GM23338 (cell line): ENCODE measurements around the gene MOGAT1. TPM values are rescaled to one million over a fixed set of nuclear protein-coding genes. Genes with fewer than 3 reads are reported as not detected.

Source experiments
- ATAC-seq: fragments of 200-7000 bp; cut with Tn5 transposase; 3 replicates; pipeline ENCODE4 v1.9.1; 2020
- DNase-seq: peaks from one replicate; pipeline ENCODE4 v3.0.0-alpha.2; 2015; ENCODE audit warnings: low spot score
- H2AFZ ChIP-seq: fragments of 200-600 bp; sonication (generic); 2 replicates; pipeline ENCODE4 v1.8.0; 2016; ENCODE audit warnings: antibody characterized with exemption, mild to moderate bottlenecking, moderate library complexity
- H3F3A ChIP-seq: fragments of 200-600 bp; sonication (generic); replicated peaks from 2 replicates; pipeline ENCODE4 v1.8.0; 2017; ENCODE audit warnings: antibody characterized with exemption, mixed run types, low read depth
- H3K27ac ChIP-seq: fragments of 200-600 bp; sonication (generic); 2 replicates; pipeline ENCODE4 v1.6.1; 2016; ENCODE audit warnings: low read depth
- H3K27me3 ChIP-seq: fragments of 200-600 bp; sonication (generic); 2 replicates; pipeline ENCODE4 v1.8.0; 2016; ENCODE audit warnings: mild to moderate bottlenecking, mixed run types, moderate library complexity; ENCODE audit not compliant: insufficient read depth
- H3K36me3 ChIP-seq: fragments of 200-600 bp; sonication (generic); 2 replicates; pipeline ENCODE4 v1.8.0; 2016; ENCODE audit warnings: mild to moderate bottlenecking; ENCODE audit not compliant: insufficient read depth
- H3K4me1 ChIP-seq: fragments of 200-600 bp; sonication (generic); 2 replicates; pipeline ENCODE4 v1.8.0; 2016; ENCODE audit warnings: mild to moderate bottlenecking, moderate library complexity; ENCODE audit not compliant: insufficient read depth
- H3K4me2 ChIP-seq: fragments of 200-600 bp; sonication (generic); 2 replicates; pipeline ENCODE4 v1.7.1; 2017; ENCODE audit warnings: mixed run types
- H3K4me3 ChIP-seq: fragments of 200-600 bp; sonication (generic); 2 replicates; pipeline ENCODE4 v1.6.1; 2016; ENCODE audit warnings: mixed run types
- H3K79me2 ChIP-seq: fragments of 200-600 bp; sonication (generic); replicated peaks from 2 replicates; pipeline ENCODE4 v1.8.0; 2017; ENCODE audit warnings: mild to moderate bottlenecking; ENCODE audit not compliant: insufficient read depth
- H3K9me2 ChIP-seq: fragments of 200-600 bp; sonication (generic); 2 replicates; pipeline ENCODE4 v1.8.0; 2017; ENCODE audit not compliant: insufficient read depth
- H4K20me1 ChIP-seq: fragments of 200-600 bp; sonication (generic); replicated peaks from 2 replicates; pipeline ENCODE4 v1.8.0; 2017; ENCODE audit warnings: mild to moderate bottlenecking; ENCODE audit not compliant: insufficient read depth
- H3K27ac Mint-ChIP-seq: 2 replicates; pipeline ENCODE4 v1.8.0; 2020; ENCODE audit warnings: inconsistent platforms, mild to moderate bottlenecking, moderate library complexity, mixed read lengths
- H3K27me3 Mint-ChIP-seq: 3 replicates; pipeline ENCODE4 v1.8.0; 2022; ENCODE audit warnings: low read depth, mild to moderate bottlenecking, moderate library complexity, mixed read lengths, inconsistent platforms; ENCODE audit not compliant: insufficient read depth, poor library complexity
- H3K36me3 Mint-ChIP-seq: 3 replicates; pipeline ENCODE4 v1.8.0; 2021; ENCODE audit warnings: low read depth, mild to moderate bottlenecking, inconsistent platforms, moderate library complexity, mixed read lengths
- H3K4me1 Mint-ChIP-seq: 3 replicates; pipeline ENCODE4 v1.8.0; 2020; ENCODE audit warnings: mild to moderate bottlenecking, inconsistent platforms, mixed read lengths
- H3K4me3 Mint-ChIP-seq: 3 replicates; pipeline ENCODE4 v1.8.0; 2021; ENCODE audit warnings: moderate library complexity, mild to moderate bottlenecking, inconsistent platforms, mixed read lengths
- H3K9me3 Mint-ChIP-seq: 3 replicates; pipeline ENCODE4 v1.8.0; 2020; ENCODE audit warnings: moderate library complexity, mild to moderate bottlenecking, inconsistent platforms, mixed read lengths
- ETS1 ChIP-seq: IDR thresholded peaks from 2 replicates; pipeline ENCODE4 v1.6.1; 2016; ENCODE audit warnings: antibody characterized with exemption
- EZH2 ChIP-seq: fragments of 200-600 bp; sonication (generic); IDR thresholded peaks from one replicate; pipeline ENCODE4 v1.8.0; 2017; ENCODE audit warnings: antibody characterized with exemption, mild to moderate bottlenecking, low read depth; ENCODE audit not compliant: unreplicated experiment
- EZH2phosphoT487 ChIP-seq: fragments of 200-600 bp; sonication (generic); IDR thresholded peaks from one replicate; pipeline ENCODE4 v1.8.1; 2018; ENCODE audit warnings: antibody characterized with exemption; ENCODE audit not compliant: unreplicated experiment
- POLR2AphosphoS5 ChIP-seq: IDR thresholded peaks from 2 replicates; pipeline ENCODE4 v1.6.1; 2016; ENCODE audit warnings: antibody characterized with exemption, low read depth
- STAT1 ChIP-seq: IDR thresholded peaks from one replicate; pipeline ENCODE4 v1.6.1; 2016; ENCODE audit warnings: antibody characterized with exemption; ENCODE audit not compliant: unreplicated experiment
- ZNF331 ChIP-seq: fragments of 250-450 bp; sonication (Bioruptor Pico); IDR thresholded peaks from 2 replicates; pipeline ENCODE4 v1.5.0; 2020; ENCODE audit warnings: low read depth, mild to moderate bottlenecking, moderate library complexity
- polyA plus RNA-seq: library from polyadenylated mRNA; unstranded; fragments of >200 nt; fragmentation: Nextera tagmentation; extraction: Ambion mirVana; gene quantifications from 2 replicates; pipeline ENCODE4 v1.2.1, GENCODE V29; 2016
- total RNA-seq: library from RNA; depleted of rRNA; stranded (reverse); fragments of >200 nt; shearing (Covaris generic); gene quantifications from 2 replicates; pipeline ENCODE4 v1.2.3, GENCODE V29; 2014
- TF ChIP-seq, protein P1 (sequence below): fragments of 250-450 bp; sonication (Bioruptor Pico); IDR thresholded peaks from 2 replicates; pipeline ENCODE4 v1.5.0; 2020; ENCODE audit warnings: mild to moderate bottlenecking, moderate library complexity
- TF ChIP-seq, protein P2 (sequence below), 2 experiments: fragments of 200-600 bp in 1 of 2; sonication (generic) in 1 of 2; conservative IDR thresholded peaks; 2 replicates each; pipeline versions ENCODE4 v1.5.1 to v1.6.1; 2016 to 2017; ENCODE audit warnings: antibody characterized with exemption in 2 of 2, low read depth in 2 of 2, mild to moderate bottlenecking in 2 of 2, moderate library complexity in 1 of 2

The MOGAT1 gene
- total and polyA plus RNA-seq, 2 experiments from 2014 or later: 0.86 to 0.94 TPM

DNA sequence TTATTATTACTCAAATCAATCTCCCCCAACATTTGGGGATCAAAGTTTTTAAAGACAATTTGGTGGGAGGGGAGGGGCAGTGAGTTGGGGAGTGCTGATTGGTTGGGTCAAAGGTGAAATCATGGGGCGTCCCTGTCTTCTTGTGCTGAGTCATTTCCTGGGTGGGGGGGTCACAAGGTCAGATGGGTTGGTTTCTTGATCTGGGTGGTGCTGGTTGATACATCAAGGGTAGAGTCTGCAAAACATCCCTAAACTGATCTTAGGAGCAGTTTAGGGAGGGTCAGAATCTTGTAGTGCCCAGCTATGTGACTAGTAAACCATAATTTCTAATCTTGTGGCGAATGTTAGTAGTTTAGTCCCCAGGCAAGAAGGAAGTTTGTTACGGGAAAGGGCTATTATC, 67.4 kb downstream of the MOGAT1 start:
- Histone ChIP-seq H3K4me2 (peak overlapping the region; percentile 27), H2AFZ (no peak overlapping the region), H3K27me3 (no peaks in the 10 kb centered on the region), H3K36me3 (no peaks in the 10 kb centered on the region), H3K9me2 (peaks cover 9% of the 10 kb centered on the region; the same call in 1 of the 2 replicates), H3K4me1 (peaks cover 13% of the 10 kb centered on the region), H3K79me2 (no peaks in the 10 kb centered on the region), H3K4me3 (no peak overlapping the region), H3K27ac (peak overlapping the region; percentile 56; the same call in 1 of the 2 replicates), H4K20me1 (no peaks in the 10 kb centered on the region), H3F3A (no peaks in the 10 kb centered on the region)
- Mint-ChIP-seq H3K27ac (peak overlapping the region; percentile 94), H3K9me3 (peaks cover 4% of the 10 kb centered on the region; the same call in 1 of the 3 replicates), H3K4me1 (peaks cover 17% of the 10 kb centered on the region), H3K27me3 (peaks cover 6% of the 10 kb centered on the region), H3K4me3 (no peak overlapping the region), H3K36me3 (peaks cover 4% of the 10 kb centered on the region; the same call in 1 of the 3 replicates)
- TF ChIP-seq ZNF331 (CRISPR knock-in tag) (no peak), EZH2phosphoT487 (no peak), ETS1 (no peak)
- TF ChIP-seq, protein P1, sequence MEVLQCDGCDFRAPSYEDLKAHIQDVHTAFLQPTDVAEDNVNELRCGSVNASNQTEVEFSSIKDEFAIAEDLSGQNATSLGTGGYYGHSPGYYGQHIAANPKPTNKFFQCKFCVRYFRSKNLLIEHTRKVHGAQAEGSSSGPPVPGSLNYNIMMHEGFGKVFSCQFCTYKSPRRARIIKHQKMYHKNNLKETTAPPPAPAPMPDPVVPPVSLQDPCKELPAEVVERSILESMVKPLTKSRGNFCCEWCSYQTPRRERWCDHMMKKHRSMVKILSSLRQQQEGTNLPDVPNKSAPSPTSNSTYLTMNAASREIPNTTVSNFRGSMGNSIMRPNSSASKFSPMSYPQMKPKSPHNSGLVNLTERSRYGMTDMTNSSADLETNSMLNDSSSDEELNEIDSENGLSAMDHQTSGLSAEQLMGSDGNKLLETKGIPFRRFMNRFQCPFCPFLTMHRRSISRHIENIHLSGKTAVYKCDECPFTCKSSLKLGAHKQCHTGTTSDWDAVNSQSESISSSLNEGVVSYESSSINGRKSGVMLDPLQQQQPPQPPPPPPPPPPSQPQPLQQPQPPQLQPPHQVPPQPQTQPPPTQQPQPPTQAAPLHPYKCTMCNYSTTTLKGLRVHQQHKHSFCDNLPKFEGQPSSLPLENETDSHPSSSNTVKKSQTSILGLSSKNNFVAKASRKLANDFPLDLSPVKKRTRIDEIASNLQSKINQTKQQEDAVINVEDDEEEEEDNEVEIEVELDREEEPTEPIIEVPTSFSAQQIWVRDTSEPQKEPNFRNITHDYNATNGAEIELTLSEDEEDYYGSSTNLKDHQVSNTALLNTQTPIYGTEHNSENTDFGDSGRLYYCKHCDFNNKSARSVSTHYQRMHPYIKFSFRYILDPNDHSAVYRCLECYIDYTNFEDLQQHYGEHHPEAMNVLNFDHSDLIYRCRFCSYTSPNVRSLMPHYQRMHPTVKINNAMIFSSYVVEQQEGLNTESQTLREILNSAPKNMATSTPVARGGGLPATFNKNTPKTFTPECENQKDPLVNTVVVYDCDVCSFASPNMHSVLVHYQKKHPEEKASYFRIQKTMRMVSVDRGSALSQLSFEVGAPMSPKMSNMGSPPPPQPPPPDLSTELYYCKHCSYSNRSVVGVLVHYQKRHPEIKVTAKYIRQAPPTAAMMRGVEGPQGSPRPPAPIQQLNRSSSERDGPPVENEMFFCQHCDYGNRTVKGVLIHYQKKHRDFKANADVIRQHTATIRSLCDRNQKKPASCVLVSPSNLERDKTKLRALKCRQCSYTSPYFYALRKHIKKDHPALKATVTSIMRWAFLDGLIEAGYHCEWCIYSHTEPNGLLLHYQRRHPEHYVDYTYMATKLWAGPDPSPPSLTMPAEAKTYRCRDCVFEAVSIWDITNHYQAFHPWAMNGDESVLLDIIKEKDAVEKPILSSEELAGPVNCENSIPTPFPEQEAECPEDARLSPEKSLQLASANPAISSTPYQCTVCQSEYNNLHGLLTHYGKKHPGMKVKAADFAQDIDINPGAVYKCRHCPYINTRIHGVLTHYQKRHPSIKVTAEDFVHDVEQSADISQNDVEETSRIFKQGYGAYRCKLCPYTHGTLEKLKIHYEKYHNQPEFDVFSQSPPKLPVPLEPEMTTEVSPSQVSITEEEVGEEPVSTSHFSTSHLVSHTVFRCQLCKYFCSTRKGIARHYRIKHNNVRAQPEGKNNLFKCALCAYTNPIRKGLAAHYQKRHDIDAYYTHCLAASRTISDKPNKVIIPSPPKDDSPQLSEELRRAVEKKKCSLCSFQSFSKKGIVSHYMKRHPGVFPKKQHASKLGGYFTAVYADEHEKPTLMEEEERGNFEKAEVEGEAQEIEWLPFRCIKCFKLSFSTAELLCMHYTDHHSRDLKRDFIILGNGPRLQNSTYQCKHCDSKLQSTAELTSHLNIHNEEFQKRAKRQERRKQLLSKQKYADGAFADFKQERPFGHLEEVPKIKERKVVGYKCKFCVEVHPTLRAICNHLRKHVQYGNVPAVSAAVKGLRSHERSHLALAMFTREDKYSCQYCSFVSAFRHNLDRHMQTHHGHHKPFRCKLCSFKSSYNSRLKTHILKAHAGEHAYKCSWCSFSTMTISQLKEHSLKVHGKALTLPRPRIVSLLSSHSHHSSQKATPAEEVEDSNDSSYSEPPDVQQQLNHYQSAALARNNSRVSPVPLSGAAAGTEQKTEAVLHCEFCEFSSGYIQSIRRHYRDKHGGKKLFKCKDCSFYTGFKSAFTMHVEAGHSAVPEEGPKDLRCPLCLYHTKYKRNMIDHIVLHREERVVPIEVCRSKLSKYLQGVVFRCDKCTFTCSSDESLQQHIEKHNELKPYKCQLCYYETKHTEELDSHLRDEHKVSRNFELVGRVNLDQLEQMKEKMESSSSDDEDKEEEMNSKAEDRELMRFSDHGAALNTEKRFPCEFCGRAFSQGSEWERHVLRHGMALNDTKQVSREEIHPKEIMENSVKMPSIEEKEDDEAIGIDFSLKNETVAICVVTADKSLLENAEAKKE (CRISPR knock-in tag): no peak
- ATAC-seq (peak; percentile 44; the same call in 2 of the 3 replicates), DNase-seq (no peak)

- no peaks in the 10 kb centered on the region for H3K27me3 ChIP-seq
- ATAC-seq (no peak), DNase-seq (no peak)
- no peaks in the 10 kb centered on the region for H4K20me1 ChIP-seq
- H3K36me3 Mint-ChIP-seq: peaks cover 4% of the 10 kb centered on the region; the same call in 1 of the 3 replicates
- peaks cover 13% of the 10 kb centered on the region for H3K4me1 ChIP-seq
- H3K27ac ChIP-seq: no peak overlapping the region
- H3K9me2 ChIP-seq: peaks cover 9% of the 10 kb centered on the region; the same call in 1 of the 2 replicates
- no peaks in the 10 kb centered on the region for H3F3A ChIP-seq
- peaks cover 17% of the 10 kb centered on the region for H3K4me1 Mint-ChIP-seq
- H2AFZ ChIP-seq: peak overlapping the region; percentile 32; the same call in 1 of the 2 replicates
- no peaks in the 10 kb centered on the region for H3K36me3 ChIP-seq
- no peak overlapping the region for H3K4me3 ChIP-seq
- H3K4me3 Mint-ChIP-seq: no peak overlapping the region
- no peaks in the 10 kb centered on the region for H3K79me2 ChIP-seq
- H3K27ac Mint-ChIP-seq: no peak overlapping the region
- peaks cover 4% of the 10 kb centered on the region; the same call in 1 of the 3 replicates for H3K9me3 Mint-ChIP-seq
- no peak overlapping the region for H3K4me2 ChIP-seq
- peaks cover 6% of the 10 kb centered on the region for H3K27me3 Mint-ChIP-seq
- TF ChIP-seq EZH2phosphoT487 (no peak), STAT1 (no peak), ETS1 (no peak), POLR2AphosphoS5 (no peak), EZH2 (no peak)
- TF ChIP-seq, protein P2, sequence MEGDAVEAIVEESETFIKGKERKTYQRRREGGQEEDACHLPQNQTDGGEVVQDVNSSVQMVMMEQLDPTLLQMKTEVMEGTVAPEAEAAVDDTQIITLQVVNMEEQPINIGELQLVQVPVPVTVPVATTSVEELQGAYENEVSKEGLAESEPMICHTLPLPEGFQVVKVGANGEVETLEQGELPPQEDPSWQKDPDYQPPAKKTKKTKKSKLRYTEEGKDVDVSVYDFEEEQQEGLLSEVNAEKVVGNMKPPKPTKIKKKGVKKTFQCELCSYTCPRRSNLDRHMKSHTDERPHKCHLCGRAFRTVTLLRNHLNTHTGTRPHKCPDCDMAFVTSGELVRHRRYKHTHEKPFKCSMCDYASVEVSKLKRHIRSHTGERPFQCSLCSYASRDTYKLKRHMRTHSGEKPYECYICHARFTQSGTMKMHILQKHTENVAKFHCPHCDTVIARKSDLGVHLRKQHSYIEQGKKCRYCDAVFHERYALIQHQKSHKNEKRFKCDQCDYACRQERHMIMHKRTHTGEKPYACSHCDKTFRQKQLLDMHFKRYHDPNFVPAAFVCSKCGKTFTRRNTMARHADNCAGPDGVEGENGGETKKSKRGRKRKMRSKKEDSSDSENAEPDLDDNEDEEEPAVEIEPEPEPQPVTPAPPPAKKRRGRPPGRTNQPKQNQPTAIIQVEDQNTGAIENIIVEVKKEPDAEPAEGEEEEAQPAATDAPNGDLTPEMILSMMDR (conservative IDR thresholded peaks at IDR 0.05; ENCODE audit: low read depth in 2 of 2): no peak
These were observed 68.5 kb downstream of the MOGAT1 start for GRCh38 chr2:222739939-222740338.
